ENCODE measurements around the gene LRRC4C.

- TF ChIP-seq CTCF (IDR thresholded peaks at IDR 0.05; ENCODE audit: borderline replicate concordance, extremely low read depth, low read length, poor library complexity, severe bottlenecking) (no peak), EZH2 (IDR thresholded peaks at IDR 0.05; ENCODE audit: borderline replicate concordance, low read depth, low read length, severe bottlenecking) (no peak)
Observed at GRCh38 chr11:40252236-40252635, 1207.2 kb downstream of the LRRC4C start.
